Cardiac muscle cell (in vitro differentiated cells and primary cell): Measurements from ENCODE around the gene SMIM36. TPM values are rescaled to one million over a fixed set of nuclear protein-coding genes. Genes with fewer than 3 reads are reported as not detected.

Experiments used
- DNase-seq, 2 donors: peaks; one replicate each; pipeline versions ENCODE4 v3.0.0 to v3.0.0-alpha.2; 2010 to 2017; ENCODE audit warnings: low read depth in 1 of 2, low spot score in 1 of 2
- H3K27ac ChIP-seq: fragments of 200-600 bp; sonication (generic); 2 replicates; pipeline ENCODE4 v1.5.1; 2016
- H3K27me3 ChIP-seq: fragments of 200-600 bp; sonication (generic); 2 replicates; pipeline ENCODE4 v1.6.0; 2016; ENCODE audit warnings: control low read depth
- H3K36me3 ChIP-seq: fragments of 200-600 bp; sonication (generic); 2 replicates; pipeline ENCODE4 v1.5.1; 2016; ENCODE audit warnings: control low read depth
- H3K4me1 ChIP-seq: fragments of 200-600 bp; sonication (generic); 2 replicates; pipeline ENCODE4 v1.8.1; 2017; ENCODE audit warnings: low read depth, mild to moderate bottlenecking, mixed run types
- H3K4me3 ChIP-seq: fragments of 200-600 bp; sonication (generic); 2 replicates; pipeline ENCODE4 v1.5.1; 2016; ENCODE audit warnings: mild to moderate bottlenecking
- H3K9me3 ChIP-seq: fragments of 200-600 bp; sonication (generic); 2 replicates; pipeline ENCODE4 v1.5.1; 2017; ENCODE audit warnings: low read depth, mild to moderate bottlenecking, control low read depth
- polyA plus RNA-seq: library from polyadenylated mRNA; unstranded; fragments of >200 nt; fragmentation: Nextera tagmentation; extraction: Ambion mirVana; gene quantifications from 2 replicates; pipeline ENCODE4 v1.2.1, GENCODE V29; 2016
- total RNA-seq: library from RNA; depleted of rRNA; stranded (reverse); fragments of >200 nt; gene quantifications from 2 replicates; pipeline ENCODE4 v1.2.3, GENCODE V29; 2016
- TF ChIP-seq, protein P1 (sequence below): IDR thresholded peaks from 2 replicates; pipeline ENCODE4 v1.5.1; 2012; ENCODE audit warnings: low read depth, mild to moderate bottlenecking, low read length

Gene SMIM36
- total and polyA plus RNA-seq, 2 experiments from 2014 or later, result not detected

DNA sequence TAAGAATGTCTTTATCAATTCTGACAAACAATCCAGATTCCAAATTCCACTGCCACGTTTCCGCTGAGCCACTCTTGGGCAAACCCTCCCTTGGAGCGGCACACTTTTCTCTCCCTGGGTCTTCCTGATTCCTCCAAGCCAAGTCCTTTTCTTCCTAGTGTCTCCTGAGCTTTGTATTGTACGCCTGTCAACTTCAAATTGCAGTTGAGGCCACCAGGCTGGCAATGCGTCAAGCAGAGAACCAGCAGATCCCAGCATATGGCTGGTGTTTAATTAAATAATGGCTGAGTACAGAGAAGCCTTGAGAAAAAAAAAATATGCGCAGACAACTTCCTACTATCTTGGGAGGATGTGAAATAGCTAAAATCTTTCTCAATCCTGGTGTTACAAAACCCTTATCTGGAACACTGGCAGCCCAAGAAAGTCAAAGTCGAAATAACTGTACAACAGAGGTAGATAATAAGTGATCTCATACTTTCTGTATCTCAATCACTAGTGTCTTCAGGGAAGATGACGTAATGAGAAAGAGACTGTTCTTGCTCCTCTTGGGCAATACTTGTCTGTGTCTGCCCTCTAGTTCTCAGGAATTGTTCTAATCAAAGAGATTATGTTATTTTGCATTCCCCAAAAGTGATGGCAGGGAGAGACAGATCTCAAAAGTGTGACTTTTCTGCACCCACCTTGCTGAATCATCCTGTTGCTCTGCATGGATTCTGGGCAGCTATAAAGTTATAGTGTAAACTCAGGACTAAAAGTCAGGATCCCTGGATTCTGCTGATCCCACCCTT lies 15.0 kb downstream of the SMIM36 start:
- Histone ChIP-seq H3K9me3 (no peaks in the 10 kb centered on the region), H3K27me3 (no peaks in the 10 kb centered on the region), H3K4me1 (no peaks in the 10 kb centered on the region), H3K36me3 (no peaks in the 10 kb centered on the region), H3K27ac (no peak overlapping the region), H3K4me3 (no peak overlapping the region)
- peak in 1 of 2 donors; percentile 94 for DNase-seq
- TF ChIP-seq, protein P1, sequence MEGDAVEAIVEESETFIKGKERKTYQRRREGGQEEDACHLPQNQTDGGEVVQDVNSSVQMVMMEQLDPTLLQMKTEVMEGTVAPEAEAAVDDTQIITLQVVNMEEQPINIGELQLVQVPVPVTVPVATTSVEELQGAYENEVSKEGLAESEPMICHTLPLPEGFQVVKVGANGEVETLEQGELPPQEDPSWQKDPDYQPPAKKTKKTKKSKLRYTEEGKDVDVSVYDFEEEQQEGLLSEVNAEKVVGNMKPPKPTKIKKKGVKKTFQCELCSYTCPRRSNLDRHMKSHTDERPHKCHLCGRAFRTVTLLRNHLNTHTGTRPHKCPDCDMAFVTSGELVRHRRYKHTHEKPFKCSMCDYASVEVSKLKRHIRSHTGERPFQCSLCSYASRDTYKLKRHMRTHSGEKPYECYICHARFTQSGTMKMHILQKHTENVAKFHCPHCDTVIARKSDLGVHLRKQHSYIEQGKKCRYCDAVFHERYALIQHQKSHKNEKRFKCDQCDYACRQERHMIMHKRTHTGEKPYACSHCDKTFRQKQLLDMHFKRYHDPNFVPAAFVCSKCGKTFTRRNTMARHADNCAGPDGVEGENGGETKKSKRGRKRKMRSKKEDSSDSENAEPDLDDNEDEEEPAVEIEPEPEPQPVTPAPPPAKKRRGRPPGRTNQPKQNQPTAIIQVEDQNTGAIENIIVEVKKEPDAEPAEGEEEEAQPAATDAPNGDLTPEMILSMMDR, result no peak

DNA sequence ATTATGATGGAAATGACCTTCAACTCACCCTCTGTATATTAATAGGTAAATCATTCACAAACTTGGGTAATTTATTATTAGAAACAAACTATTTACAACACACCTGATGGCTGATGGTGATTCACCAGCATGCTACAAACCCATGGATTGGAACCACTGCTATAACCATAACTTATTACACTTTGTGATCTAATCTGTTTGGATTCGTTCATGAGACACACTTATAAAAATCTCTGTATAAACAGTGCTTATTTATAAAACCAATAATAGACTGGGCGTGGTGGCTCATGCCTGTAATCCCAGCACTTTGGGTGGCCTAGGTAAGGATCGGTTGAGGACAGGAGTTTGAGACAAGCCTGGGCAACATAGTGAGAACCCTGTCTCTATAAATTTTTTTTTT lies 16.0 kb downstream of the SMIM36 start:
- H3K36me3 ChIP-seq, result no peaks in the 10 kb centered on the region
- H3K9me3 ChIP-seq, result no peaks in the 10 kb centered on the region
- no peak for DNase-seq
- no peak overlapping the region for H3K4me3 ChIP-seq
- no peaks in the 10 kb centered on the region for H3K27me3 ChIP-seq
- TF ChIP-seq, protein P1, result no peak
- no peak overlapping the region for H3K27ac ChIP-seq
- H3K4me1 ChIP-seq, result no peaks in the 10 kb centered on the region

DNA sequence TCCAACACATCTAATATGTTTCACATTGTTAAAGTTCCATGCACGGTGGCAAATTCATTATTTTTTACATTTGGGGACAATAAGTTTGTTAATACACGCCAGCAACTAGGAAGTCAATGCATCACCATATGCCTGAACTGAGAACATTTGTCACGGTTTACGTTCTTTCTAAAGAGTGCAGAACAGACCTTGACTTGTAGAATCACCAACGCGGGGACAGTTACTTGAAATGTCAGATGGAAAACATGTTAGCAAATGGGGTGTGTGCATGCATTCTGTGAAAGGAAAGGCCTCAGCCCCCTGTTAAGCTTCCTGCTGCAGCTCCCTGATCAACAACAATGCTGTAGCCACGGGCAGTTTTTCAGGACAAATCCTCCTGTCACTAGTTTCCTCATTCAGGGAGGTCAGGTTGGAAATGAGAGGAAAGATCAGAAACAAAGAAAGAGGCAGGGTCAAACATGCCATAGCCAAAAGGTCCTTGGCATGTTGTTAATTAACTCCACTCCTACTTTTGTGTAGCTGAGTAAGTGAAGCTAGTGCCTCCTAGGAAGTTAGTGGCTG lies 18.4 kb downstream of the SMIM36 start:
- Histone ChIP-seq H3K36me3 (no peaks in the 10 kb centered on the region), H3K9me3 (no peaks in the 10 kb centered on the region), H3K4me1 (no peaks in the 10 kb centered on the region), H3K4me3 (no peak overlapping the region), H3K27me3 (no peaks in the 10 kb centered on the region), H3K27ac (no peak overlapping the region)
- no peak for DNase-seq
- TF ChIP-seq, protein P1, result no peak

DNA sequence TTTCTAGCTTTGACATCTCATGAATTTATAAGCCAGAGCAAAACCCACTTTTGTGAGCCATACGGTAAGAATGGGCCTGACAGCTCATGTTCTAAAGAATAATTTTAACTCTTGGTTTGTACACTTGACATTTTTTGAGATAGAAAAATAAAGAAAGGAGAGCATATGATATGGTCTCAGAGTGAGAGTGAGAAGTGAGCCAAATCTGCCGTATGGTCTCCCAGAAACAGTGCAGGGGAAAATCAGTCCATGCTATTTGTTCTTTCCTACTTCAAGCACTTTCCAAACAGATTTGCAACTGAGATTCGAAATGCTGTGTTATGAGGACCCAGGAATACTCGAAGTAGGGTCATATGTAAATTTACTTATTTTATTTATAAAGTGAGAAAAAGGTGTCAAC lies 20.9 kb downstream of the SMIM36 start:
- Histone ChIP-seq H3K36me3 (no peaks in the 10 kb centered on the region), H3K9me3 (no peaks in the 10 kb centered on the region), H3K4me3 (no peak overlapping the region), H3K4me1 (no peaks in the 10 kb centered on the region), H3K27me3 (no peaks in the 10 kb centered on the region), H3K27ac (no peak overlapping the region)
- TF ChIP-seq, protein P1, result no peak
- no peak for DNase-seq

DNA sequence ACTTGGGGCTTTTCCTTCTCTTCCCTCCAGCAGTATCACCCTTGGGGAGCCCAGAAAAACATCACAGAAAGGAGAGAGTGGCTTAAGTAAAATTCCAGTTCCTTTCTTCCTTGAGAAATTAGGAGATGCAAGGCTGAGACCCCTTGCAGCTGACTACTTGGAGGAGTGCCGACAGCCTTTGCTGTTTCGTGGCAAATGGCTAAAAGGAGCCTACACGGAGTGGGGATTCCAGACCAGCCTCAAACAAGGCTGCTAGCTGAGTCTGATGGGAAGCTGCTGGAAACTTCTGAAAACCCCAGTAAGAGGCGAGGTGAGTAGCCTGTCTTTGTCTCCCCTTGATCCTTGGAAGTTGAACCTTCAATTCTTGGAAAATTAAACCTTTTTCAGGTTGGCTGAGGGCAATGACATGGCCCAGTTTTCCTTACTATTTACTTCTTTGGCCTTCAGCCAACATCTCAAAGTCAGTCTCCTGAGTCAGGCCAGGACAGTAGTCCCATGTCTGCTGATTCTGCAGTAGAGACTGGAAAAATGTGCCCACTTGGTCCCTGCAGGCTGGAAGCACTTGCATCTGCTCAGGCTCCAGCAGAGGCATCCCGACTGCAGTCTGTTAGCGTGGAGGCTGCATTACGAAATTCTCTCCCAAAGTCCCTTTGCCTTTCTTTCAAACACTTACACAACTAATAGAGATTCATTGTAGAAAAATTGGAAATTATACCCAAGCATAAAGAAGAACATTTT lies 23.4 kb downstream of the SMIM36 start:
- Histone ChIP-seq H3K9me3 (no peaks in the 10 kb centered on the region), H3K36me3 (no peaks in the 10 kb centered on the region), H3K27me3 (no peaks in the 10 kb centered on the region), H3K4me3 (no peak overlapping the region), H3K27ac (no peak overlapping the region), H3K4me1 (no peaks in the 10 kb centered on the region)
- TF ChIP-seq, protein P1, result no peak
- DNase-seq, result peak in 1 of 2 donors; percentile 52
